Prostate gland (tissue), 2 donors: ENCODE data around the gene NXN.

Experiments
- CTCF ChIP-seq, 4 experiments: fragments of 200-600 bp in 2 of 4; fragments of 450-650 bp in 2 of 4; sonication (generic) in 2 of 4; IDR thresholded peaks; 1 replicate in 3 of 4; 2 replicates in 1 of 4; pipeline ENCODE4 v1.5.1; 2016 to 2019; ENCODE audit warnings: antibody characterized with exemption in 4 of 4, mild to moderate bottlenecking in 2 of 4, moderate library complexity in 2 of 4
- POLR2A ChIP-seq: fragments of 450-650 bp; IDR thresholded peaks from one replicate; pipeline ENCODE4 v1.6.1; 2016; ENCODE audit warnings: antibody characterized with exemption, mild to moderate bottlenecking
- POLR2AphosphoS5 ChIP-seq: sonication (generic); formaldehyde crosslinking; IDR thresholded peaks from one replicate; pipeline ENCODE4 v1.6.1; 2017; ENCODE audit warnings: antibody characterized with exemption

- no peak for TF ChIP-seq POLR2A
- TF ChIP-seq CTCF (IDR thresholded peaks at IDR 0.05), result no peak
- no peak for TF ChIP-seq POLR2AphosphoS5
Measured at GRCh38 chr17:921161-921560, 58.4 kb downstream of the NXN start.
